HCT116 (cell line): Measurements from ENCODE around the gene PPM1J. TPM values are rescaled to one million over a fixed set of nuclear protein-coding genes. Genes with fewer than 3 reads are reported as not detected.

Source experiments
- ATAC-seq: fragments of 200-7000 bp; cut with Tn5 transposase; 2 replicates; pipeline ENCODE4 v1.9.1; 2020; ENCODE audit warnings: mild to moderate bottlenecking, moderate library complexity
- BruUV-seq: library from RNA; stranded (reverse); fragments of 400-500 nt; replicated peaks from 2 replicates; lab custom pipeline; 2021; lab: Mats Ljungman, UMichigan
- CTCF ChIA-PET: fragments of 300-600 bp; sonication (Branson Sonifier 250); formaldehyde crosslinking; loops from one replicate; lab custom pipeline; 2021; ENCODE audit warnings: antibody characterized with exemption; lab: Charles Lee
- POLR2A ChIA-PET: fragments of 300-600, 350-600 bp; sonication (Branson Sonifier 250); formaldehyde crosslinking; loops from one replicate; lab custom pipeline; 2021; ENCODE audit warnings: antibody characterized with exemption; lab: Charles Lee
- RAD21 ChIA-PET, 2 experiments: fragments of 300-600 bp; sonication (Branson Sonifier 250); formaldehyde crosslinking; loops; one replicate each; lab custom pipeline; 2023; ENCODE audit warnings: low total read pairs in 2 of 2; ENCODE audit not compliant: uncharacterized antibody in 2 of 2, unreplicated experiment in 2 of 2, low non-redundant PET in 1 of 2; lab: Charles Lee
- DNase-seq: peaks from one replicate; pipeline ENCODE4 v3.0.0-alpha.2; 2010; ENCODE audit warnings: low read depth, low spot score
- H2AFZ ChIP-seq: fragments of 200-600 bp; shearing (Covaris generic), sonication (generic); 2 replicates; pipeline ENCODE4 v1.6.1; 2017; ENCODE audit warnings: low read depth, mixed run types, mixed read lengths, antibody characterized with exemption, low read length; ENCODE audit not compliant: poor library complexity, severe bottlenecking
- H3K27ac ChIP-seq: 2 replicates; pipeline ENCODE4 v1.5.1; 2012; ENCODE audit warnings: low read depth, low read length
- H3K27me3 ChIP-seq: fragments of 200-600 bp; sonication (generic); 2 replicates; pipeline ENCODE4 v1.6.1; 2016; ENCODE audit warnings: mixed run types, low read length, mixed read lengths; ENCODE audit not compliant: insufficient read depth
- H3K36me3 ChIP-seq, 2 experiments: fragments of 200-500 bp in 1 of 2; fragments of 200-600 bp in 1 of 2; sonication (Bioruptor generic) in 1 of 2; sonication (generic) in 1 of 2; 2 replicates each; pipeline versions ENCODE4 v1.5.1 to v1.6.1; 2014 to 2016; ENCODE audit warnings: low read length in 2 of 2, inconsistent platforms in 1 of 2, mixed read lengths in 1 of 2, mixed run types in 1 of 2; ENCODE audit not compliant: insufficient read depth in 2 of 2, control insufficient read depth in 1 of 2
- H3K4me1 ChIP-seq, 2 experiments: fragments of 200-600 bp in 1 of 2; sonication (generic) in 1 of 2; 2 replicates each; pipeline versions ENCODE4 v1.5.1 to v1.6.1; 2012 to 2017; ENCODE audit warnings: low read length in 2 of 2, inconsistent platforms in 1 of 2, mild to moderate bottlenecking in 1 of 2, mixed read lengths in 1 of 2, mixed run types in 1 of 2, moderate library complexity in 1 of 2; ENCODE audit not compliant: insufficient read depth in 2 of 2, control insufficient read depth in 1 of 2
- H3K4me2 ChIP-seq: fragments of 200-600 bp; sonication (generic); 2 replicates; pipeline ENCODE4 v1.6.1; 2017; ENCODE audit warnings: mixed run types, low read length, mixed read lengths
- H3K4me3 ChIP-seq, 2 experiments: fragments of 200-600 bp in 1 of 2; sonication (generic) in 1 of 2; replicated peaks in 1 of 2; 2 replicates each; pipeline ENCODE4 v1.5.1; 2011 to 2016; ENCODE audit warnings: low read length in 2 of 2, control low read depth in 1 of 2, low read depth in 1 of 2, mild to moderate bottlenecking in 1 of 2, mixed read lengths in 1 of 2, mixed run types in 1 of 2
- H3K79me2 ChIP-seq: fragments of 200-600 bp; sonication (generic); 2 replicates; pipeline ENCODE4 v1.6.1; 2017; ENCODE audit warnings: mild to moderate bottlenecking, mixed run types, low read length, moderate library complexity, mixed read lengths; ENCODE audit not compliant: insufficient read depth
- H3K9ac ChIP-seq: fragments of 200-600 bp; sonication (generic); 2 replicates; pipeline ENCODE4 v1.6.1; 2016; ENCODE audit warnings: low read length, mixed read lengths
- H3K9me2 ChIP-seq: fragments of 200-600 bp; sonication (generic), shearing (Covaris generic); 2 replicates; pipeline ENCODE4 v1.6.1; 2017; ENCODE audit warnings: mixed run types, mild to moderate bottlenecking, moderate library complexity; ENCODE audit not compliant: insufficient read depth
- H3K9me3 ChIP-seq, 2 experiments: fragments of 200-500 bp in 1 of 2; fragments of 200-600 bp in 1 of 2; sonication (Bioruptor generic) in 1 of 2; sonication (generic) in 1 of 2; 2 replicates each; pipeline ENCODE4 v1.6.1; 2014 to 2017; ENCODE audit warnings: low read length in 2 of 2, mixed read lengths in 2 of 2, inconsistent platforms in 1 of 2, low read depth in 1 of 2, mild to moderate bottlenecking in 1 of 2, mixed run types in 1 of 2, moderate library complexity in 1 of 2; ENCODE audit not compliant: control insufficient read depth in 1 of 2, insufficient read depth in 1 of 2
- H4K20me1 ChIP-seq: fragments of 200-600 bp; sonication (generic), shearing (Covaris generic); 2 replicates; pipeline ENCODE4 v1.6.1; 2017; ENCODE audit warnings: mixed run types, mild to moderate bottlenecking, moderate library complexity; ENCODE audit not compliant: insufficient read depth
- CEBPB ChIP-seq: IDR thresholded peaks from 2 replicates; pipeline ENCODE4 v1.6.1; 2012; ENCODE audit warnings: low read depth
- EGR1 ChIP-seq: IDR thresholded peaks from 2 replicates; pipeline ENCODE4 v1.6.1; 2012; ENCODE audit warnings: low read depth
- ELF1 ChIP-seq: IDR thresholded peaks from 2 replicates; pipeline ENCODE4 v1.6.1; 2012; ENCODE audit warnings: low read depth, borderline replicate concordance
- EZH2 ChIP-seq: fragments of 200-600 bp; sonication (generic); IDR thresholded peaks from 2 replicates; pipeline ENCODE4 v1.6.1; 2017; ENCODE audit warnings: antibody characterized with exemption, mixed run types
- EZH2phosphoT487 ChIP-seq: fragments of 200-600 bp; IDR thresholded peaks from 2 replicates; pipeline ENCODE4 v1.6.1; 2018; ENCODE audit warnings: antibody characterized with exemption, borderline replicate concordance
- JUND ChIP-seq: IDR thresholded peaks from 2 replicates; pipeline ENCODE4 v1.6.1; 2012
- POLR2A ChIP-seq: IDR thresholded peaks from 2 replicates; pipeline ENCODE4 v1.7.0; 2011; ENCODE audit warnings: borderline replicate concordance; ENCODE audit not compliant: insufficient read depth, insufficient read length; ENCODE audit errors: extremely low read depth
- POLR2AphosphoS5 ChIP-seq: IDR thresholded peaks from 2 replicates; pipeline ENCODE4 v1.6.1; 2011; ENCODE audit warnings: mild to moderate bottlenecking, low read depth, low read length, moderate library complexity
- RAD21 ChIP-seq: IDR thresholded peaks from 2 replicates; pipeline ENCODE4 v1.6.1; 2012; ENCODE audit warnings: low read depth, mild to moderate bottlenecking
- SIN3A ChIP-seq: IDR thresholded peaks from 2 replicates; pipeline ENCODE4 v1.6.1; 2012; ENCODE audit warnings: low read depth
- SP1 ChIP-seq: IDR thresholded peaks from 2 replicates; pipeline ENCODE4 v1.6.1; 2012; ENCODE audit warnings: low read depth
- SRF ChIP-seq: IDR thresholded peaks from 2 replicates; pipeline ENCODE4 v1.6.1; 2012; ENCODE audit warnings: low read depth
- TCF7L2 ChIP-seq: IDR thresholded peaks from 2 replicates; pipeline ENCODE4 v1.7.0; 2011; ENCODE audit warnings: borderline replicate concordance, inconsistent platforms; ENCODE audit not compliant: insufficient read depth, insufficient read length; ENCODE audit errors: extremely low read depth
- ZFX ChIP-seq: fragments of 450-650 bp; IDR thresholded peaks from 2 replicates; pipeline ENCODE4 v1.6.1; 2017
- ZNF274 ChIP-seq: fragments of 200-500 bp; sonication (Bioruptor generic); IDR thresholded peaks from 2 replicates; pipeline ENCODE4 v1.6.1; 2014; ENCODE audit warnings: mild to moderate bottlenecking, low read depth, low read length, inconsistent platforms
- intact Hi-C: fragments of 100-400 bp; cut with micrococcal nuclease; formaldehyde crosslinking; loops from 2 replicates; pipeline ENCODE4 v1.10.0; 2022
- total RNA-seq: library from RNA; stranded (reverse); gene quantifications from one replicate; pipeline ENCODE4 v1.2.1, GENCODE V29; 2021; ENCODE audit not compliant: unreplicated experiment
- TF ChIP-seq, protein P1 (sequence below): IDR thresholded peaks from 2 replicates; pipeline ENCODE4 v1.6.1; 2012
- TF ChIP-seq, protein P2 (sequence below): IDR thresholded peaks from 2 replicates; pipeline ENCODE4 v1.6.1; 2012
- TF ChIP-seq, protein P3 (sequence below): IDR thresholded peaks from 2 replicates; pipeline ENCODE4 v1.6.1; 2011; ENCODE audit warnings: mild to moderate bottlenecking, low read length, moderate library complexity; ENCODE audit not compliant: insufficient replicate concordance; ENCODE audit errors: extremely low read depth
- TF ChIP-seq, protein P4 (sequence below), 3 experiments: fragments of 200-600 bp in 1 of 3; sonication (generic) in 1 of 3; IDR thresholded peaks in 2 of 3; conservative IDR thresholded peaks in 1 of 3; 2 replicates each; pipeline ENCODE4 v1.5.1; 2012 to 2017; ENCODE audit warnings: low read depth in 2 of 3, low read length in 2 of 3, antibody characterized with exemption in 1 of 3, borderline replicate concordance in 1 of 3, control low read depth in 1 of 3, mild to moderate bottlenecking in 1 of 3, mixed read lengths in 1 of 3, mixed run types in 1 of 3, moderate library complexity in 1 of 3; ENCODE audit not compliant: insufficient read depth in 1 of 3

The PPM1J gene
- total RNA-seq, 1 experiment from 2014 or later, result 7.5 TPM

DNA sequence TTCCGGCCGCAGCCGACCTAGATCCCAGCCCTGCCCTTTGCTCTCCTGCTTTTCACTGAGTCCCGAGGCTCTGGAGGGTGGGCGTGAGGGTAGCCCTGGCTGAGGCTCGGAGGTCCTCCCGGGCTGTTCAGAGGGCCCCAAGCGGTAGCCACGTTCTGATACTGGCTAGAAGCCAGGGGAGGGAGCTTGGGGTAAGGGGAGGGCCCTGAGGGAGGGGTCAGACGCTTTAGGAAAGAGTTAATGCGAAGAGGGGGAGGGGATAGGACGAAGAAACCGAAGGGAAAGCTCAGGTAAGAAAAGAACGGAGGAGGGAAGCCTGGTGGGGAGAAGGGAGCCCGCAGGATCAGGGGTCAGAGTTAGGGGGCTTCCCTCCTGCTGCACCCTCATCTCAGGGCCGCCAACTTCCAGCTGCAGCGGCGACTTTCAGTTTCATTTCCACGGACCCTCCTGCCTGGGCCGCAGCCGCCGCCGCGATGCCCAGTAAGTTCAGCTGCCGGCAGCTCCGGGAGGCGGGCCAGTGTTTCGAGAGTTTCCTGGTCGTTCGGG, 40.6 kb downstream of the PPM1J start, which contains the start of gene MOV10 (continued):
- TF ChIP-seq TCF7L2 (no peak), EZH2 (no peak)
- TF ChIP-seq, protein P1, sequence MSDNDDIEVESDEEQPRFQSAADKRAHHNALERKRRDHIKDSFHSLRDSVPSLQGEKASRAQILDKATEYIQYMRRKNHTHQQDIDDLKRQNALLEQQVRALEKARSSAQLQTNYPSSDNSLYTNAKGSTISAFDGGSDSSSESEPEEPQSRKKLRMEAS, result peak; percentile 63

DNA sequence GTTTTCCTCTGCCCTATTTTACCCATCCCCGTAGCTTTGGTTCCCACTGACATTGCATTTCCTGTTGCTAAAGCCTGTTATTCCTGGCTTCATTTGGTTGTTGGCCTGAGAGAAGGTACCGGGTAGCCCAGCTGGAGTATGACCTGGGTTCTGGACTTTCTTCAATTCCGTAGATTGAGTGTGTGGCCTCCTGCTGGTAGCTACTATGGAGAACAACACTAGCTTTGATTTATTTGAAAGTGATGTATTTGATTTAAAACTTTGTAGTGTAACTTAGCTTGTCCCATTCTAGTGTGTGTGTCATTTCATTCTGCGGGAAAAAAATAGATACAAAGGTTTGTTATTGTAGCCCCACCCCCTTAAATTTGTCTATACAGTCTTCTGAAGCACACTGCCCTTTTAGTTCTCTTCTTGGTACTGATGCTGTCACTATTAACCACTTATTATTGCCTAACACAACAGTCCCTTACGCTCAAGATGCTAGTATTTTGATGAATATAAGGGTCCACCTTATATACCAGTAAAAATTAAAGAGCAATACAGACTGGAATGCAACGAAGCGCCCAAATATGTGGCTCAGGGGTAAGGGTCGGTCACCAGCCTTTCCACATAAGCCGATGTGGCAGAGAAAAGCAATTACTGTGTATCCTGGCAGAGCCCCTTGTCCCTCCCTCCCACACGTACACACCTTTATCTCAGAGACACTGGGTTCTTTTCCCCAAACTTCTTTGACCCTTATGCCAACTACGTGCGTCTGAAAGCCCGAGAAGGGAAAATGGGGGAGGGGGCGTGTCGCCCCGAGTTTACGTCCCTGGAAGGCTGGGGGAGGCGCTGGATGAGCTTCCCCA, 41.3 kb downstream of the PPM1J start:
- H3K27me3 ChIP-seq, result no peaks in the 10 kb centered on the region
- H3K4me3 ChIP-seq, result peak overlapping the region; percentile 71 to 72
- ATAC-seq (peak; percentile 31), DNase-seq (peak; percentile 24)
- ChIA-PET POLR2A (interaction anchor here (0.8 to 2.4 kb wide), 6 partner anchors 12 to 282 kb away, joined by 3 to 9 read pairs (median 4); no protein-coding TSS in a partner anchor), RAD21 (interaction anchor here in 1 of 2 experiments (1.2 kb wide), 1 partner anchor 43 kb away, joined by 3 read pairs; no protein-coding TSS in a partner anchor), CTCF (interaction anchor here (1.0 to 1.5 kb wide), 5 partner anchors 9 to 282 kb away, joined by 3 to 5 read pairs (median 5); no protein-coding TSS in a partner anchor)
- peak overlapping the region; percentile 88 for H3K27ac ChIP-seq
- H3K4me2 ChIP-seq, result peak overlapping the region; percentile 88
- no peaks in the 10 kb centered on the region for H3K9me2 ChIP-seq
- intact Hi-C loops, result loop anchor here (2.0 kb wide), 1 partner anchor 31 kb away; no protein-coding TSS in a partner anchor
- H3K9me3 ChIP-seq, result no peaks in the 10 kb centered on the region
- no peak overlapping the region for H2AFZ ChIP-seq
- H3K4me1 ChIP-seq, result peaks cover 4 to 29% of the 10 kb centered on the region in 2 experiments; a peak in 3 of 4 replicates
- H3K36me3 ChIP-seq, result peaks cover 10 to 13% of the 10 kb centered on the region in 2 experiments; a peak in 2 of 4 replicates
- no peaks in the 10 kb centered on the region for H4K20me1 ChIP-seq
- peaks cover 23% of the 10 kb centered on the region for H3K79me2 ChIP-seq
- peak overlapping the region; percentile 88 for H3K9ac ChIP-seq
- BruUV-seq, result TSS peak; percentile 75
- TF ChIP-seq SP1 (no peak; the same call in 1 of the 2 replicates), JUND (no peak), ZNF274 (no peak), EZH2 (no peak), ELF1 (no peak), EZH2phosphoT487 (no peak), POLR2A (no peak), RAD21 (peak; percentile 42; the same call in 1 of the 2 replicates), CEBPB (no peak), POLR2AphosphoS5 (no peak; the same call in 1 of the 2 replicates), ZFX (no peak), EGR1 (no peak), SIN3A (peak; percentile 46; the same call in 1 of the 2 replicates), SRF (no peak)
- TF ChIP-seq, protein P1, result no peak
- TF ChIP-seq, protein P2, sequence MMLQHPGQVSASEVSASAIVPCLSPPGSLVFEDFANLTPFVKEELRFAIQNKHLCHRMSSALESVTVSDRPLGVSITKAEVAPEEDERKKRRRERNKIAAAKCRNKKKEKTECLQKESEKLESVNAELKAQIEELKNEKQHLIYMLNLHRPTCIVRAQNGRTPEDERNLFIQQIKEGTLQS, result no peak
- TF ChIP-seq, protein P3, sequence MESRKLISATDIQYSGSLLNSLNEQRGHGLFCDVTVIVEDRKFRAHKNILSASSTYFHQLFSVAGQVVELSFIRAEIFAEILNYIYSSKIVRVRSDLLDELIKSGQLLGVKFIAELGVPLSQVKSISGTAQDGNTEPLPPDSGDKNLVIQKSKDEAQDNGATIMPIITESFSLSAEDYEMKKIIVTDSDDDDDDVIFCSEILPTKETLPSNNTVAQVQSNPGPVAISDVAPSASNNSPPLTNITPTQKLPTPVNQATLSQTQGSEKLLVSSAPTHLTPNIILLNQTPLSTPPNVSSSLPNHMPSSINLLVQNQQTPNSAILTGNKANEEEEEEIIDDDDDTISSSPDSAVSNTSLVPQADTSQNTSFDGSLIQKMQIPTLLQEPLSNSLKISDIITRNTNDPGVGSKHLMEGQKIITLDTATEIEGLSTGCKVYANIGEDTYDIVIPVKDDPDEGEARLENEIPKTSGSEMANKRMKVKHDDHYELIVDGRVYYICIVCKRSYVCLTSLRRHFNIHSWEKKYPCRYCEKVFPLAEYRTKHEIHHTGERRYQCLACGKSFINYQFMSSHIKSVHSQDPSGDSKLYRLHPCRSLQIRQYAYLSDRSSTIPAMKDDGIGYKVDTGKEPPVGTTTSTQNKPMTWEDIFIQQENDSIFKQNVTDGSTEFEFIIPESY, result no peak
- TF ChIP-seq, protein P4, sequence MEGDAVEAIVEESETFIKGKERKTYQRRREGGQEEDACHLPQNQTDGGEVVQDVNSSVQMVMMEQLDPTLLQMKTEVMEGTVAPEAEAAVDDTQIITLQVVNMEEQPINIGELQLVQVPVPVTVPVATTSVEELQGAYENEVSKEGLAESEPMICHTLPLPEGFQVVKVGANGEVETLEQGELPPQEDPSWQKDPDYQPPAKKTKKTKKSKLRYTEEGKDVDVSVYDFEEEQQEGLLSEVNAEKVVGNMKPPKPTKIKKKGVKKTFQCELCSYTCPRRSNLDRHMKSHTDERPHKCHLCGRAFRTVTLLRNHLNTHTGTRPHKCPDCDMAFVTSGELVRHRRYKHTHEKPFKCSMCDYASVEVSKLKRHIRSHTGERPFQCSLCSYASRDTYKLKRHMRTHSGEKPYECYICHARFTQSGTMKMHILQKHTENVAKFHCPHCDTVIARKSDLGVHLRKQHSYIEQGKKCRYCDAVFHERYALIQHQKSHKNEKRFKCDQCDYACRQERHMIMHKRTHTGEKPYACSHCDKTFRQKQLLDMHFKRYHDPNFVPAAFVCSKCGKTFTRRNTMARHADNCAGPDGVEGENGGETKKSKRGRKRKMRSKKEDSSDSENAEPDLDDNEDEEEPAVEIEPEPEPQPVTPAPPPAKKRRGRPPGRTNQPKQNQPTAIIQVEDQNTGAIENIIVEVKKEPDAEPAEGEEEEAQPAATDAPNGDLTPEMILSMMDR (IDR thresholded peaks at IDR 0.05 in 2 of 3, conservative IDR thresholded peaks at IDR 0.05 in 1 of 3; ENCODE audit: borderline replicate concordance in 1 of 3, insufficient read depth in 1 of 3, low read depth in 2 of 3, low read length in 2 of 3), result peak; percentile 36 to 55 (median 47); a peak in 5 of 6 replicates
